IMR-90 (cell line): ENCODE data around the gene SLC38A1. TPM values are rescaled to one million over a fixed set of nuclear protein-coding genes. Genes with fewer than 3 reads are reported as not detected.

Experiments used
- ATAC-seq: fragments of 200-7000 bp; cut with Tn5 transposase; 2 replicates; pipeline ENCODE4 v1.9.1; 2020; ENCODE audit warnings: low read depth, mild to moderate bottlenecking, moderate library complexity
- BruUV-seq: library from RNA; stranded (reverse); fragments of 400-500 nt; replicated peaks from 2 replicates; lab custom pipeline; 2021; lab: Mats Ljungman, UMichigan
- CTCF ChIA-PET: fragments of 300-600 bp; formaldehyde crosslinking; extraction: SDS; loops from one replicate; lab custom pipeline; 2021; ENCODE audit warnings: antibody characterized with exemption; lab: Yijun Ruan, JAX
- POLR2A ChIA-PET: fragments of 300-600 bp; sonication (Branson Sonifier 250); formaldehyde crosslinking; loops from one replicate; lab custom pipeline; 2022; ENCODE audit warnings: antibody characterized with exemption; ENCODE audit not compliant: unreplicated experiment; lab: Charles Lee
- DNase-seq: peaks from one replicate; pipeline ENCODE4 v3.0.0; 2013
- H2AFZ ChIP-seq: replicated peaks from 2 replicates; pipeline ENCODE3; 2013; ENCODE audit warnings: low read length, mild to moderate bottlenecking; ENCODE audit not compliant: poor library complexity
- H2AK5ac ChIP-seq: 2 replicates; pipeline ENCODE4 v1.6.1; 2013; ENCODE audit warnings: low read depth, low read length, inconsistent platforms
- H2AK9ac ChIP-seq: replicated peaks from 2 replicates; pipeline ENCODE3; 2013; ENCODE audit warnings: mild to moderate bottlenecking, low read depth, low read length, moderate library complexity; ENCODE audit not compliant: poor library complexity
- H2BK120ac ChIP-seq: 2 replicates; pipeline ENCODE4 v1.6.1; 2013; ENCODE audit warnings: low read depth, low read length, inconsistent platforms
- H2BK15ac ChIP-seq: 3 replicates; pipeline ENCODE4 v1.6.1; 2013; ENCODE audit warnings: low read depth, low read length, inconsistent platforms
- H2BK20ac ChIP-seq: 2 replicates; pipeline ENCODE4 v1.6.1; 2013; ENCODE audit warnings: low read depth, mild to moderate bottlenecking, inconsistent platforms, low read length, moderate library complexity
- H2BK5ac ChIP-seq: 2 replicates; pipeline ENCODE4 v1.6.1; 2013; ENCODE audit warnings: mild to moderate bottlenecking, low read depth, low read length, inconsistent platforms; ENCODE audit not compliant: poor library complexity, severe bottlenecking
- H3K14ac ChIP-seq: replicated peaks from 2 replicates; pipeline ENCODE4 v1.6.1; 2013; ENCODE audit warnings: low read depth, low read length, inconsistent platforms
- H3K18ac ChIP-seq: 2 replicates; pipeline ENCODE4 v1.6.1; 2013; ENCODE audit warnings: low read depth, low read length, control low read depth
- H3K23ac ChIP-seq: 2 replicates; pipeline ENCODE4 v1.6.1; 2013; ENCODE audit warnings: low read depth, low read length, inconsistent platforms
- H3K27ac ChIP-seq: 2 replicates; pipeline ENCODE4 v1.5.1; 2013; ENCODE audit warnings: mild to moderate bottlenecking, control low read depth, low read length; ENCODE audit not compliant: insufficient read depth
- H3K27me3 ChIP-seq: 2 replicates; pipeline ENCODE4 v1.6.1; 2013; ENCODE audit warnings: low read length; ENCODE audit not compliant: control insufficient read depth, insufficient read depth
- H3K36me3 ChIP-seq: 2 replicates; pipeline ENCODE4 v1.6.1; 2013; ENCODE audit warnings: low read length, mixed read lengths; ENCODE audit not compliant: control insufficient read depth, insufficient read depth
- H3K4ac ChIP-seq: 2 replicates; pipeline ENCODE4 v1.6.1; 2013; ENCODE audit warnings: low read depth, low read length, inconsistent platforms
- H3K4me1 ChIP-seq: 2 replicates; pipeline ENCODE4 v1.6.1; 2013; ENCODE audit warnings: low read length, mixed read lengths; ENCODE audit not compliant: control insufficient read depth, insufficient read depth
- H3K4me2 ChIP-seq: 2 replicates; pipeline ENCODE4 v1.6.1; 2013; ENCODE audit warnings: low read depth, mild to moderate bottlenecking, control low read depth, low read length, moderate library complexity
- H3K4me3 ChIP-seq: 2 replicates; pipeline ENCODE4 v1.5.1; 2013; ENCODE audit warnings: low read depth, mild to moderate bottlenecking, control low read depth, low read length, moderate library complexity; ENCODE audit not compliant: insufficient read depth
- H3K56ac ChIP-seq: 2 replicates; pipeline ENCODE4 v1.6.1; 2013; ENCODE audit warnings: low read length, inconsistent platforms; ENCODE audit not compliant: insufficient read depth; ENCODE audit errors: extremely low read depth
- H3K79me1 ChIP-seq, 2 experiments: 2 replicates each; pipeline ENCODE4 v1.6.1; 2013; ENCODE audit warnings: low read length in 2 of 2, inconsistent platforms in 1 of 2, low read depth in 1 of 2
- H3K9ac ChIP-seq: 2 replicates; pipeline ENCODE4 v1.6.1; 2013; ENCODE audit warnings: low read depth, low read length, control low read depth
- H3K9me1 ChIP-seq: 2 replicates; pipeline ENCODE4 v1.6.1; 2013; ENCODE audit warnings: low read length, inconsistent platforms; ENCODE audit not compliant: insufficient read depth
- H3K9me3 ChIP-seq: 2 replicates; pipeline ENCODE4 v1.6.1; 2013; ENCODE audit warnings: low read length; ENCODE audit not compliant: control insufficient read depth, insufficient read depth
- H4K20me1 ChIP-seq: 2 replicates; pipeline ENCODE4 v1.6.1; 2013; ENCODE audit warnings: low read length, inconsistent platforms; ENCODE audit not compliant: insufficient read depth
- H4K5ac ChIP-seq: 2 replicates; pipeline ENCODE4 v1.6.1; 2013; ENCODE audit warnings: mild to moderate bottlenecking, low read depth, low read length, control low read depth
- H4K8ac ChIP-seq, 2 experiments: 2 replicates each; pipeline ENCODE4 v1.6.1; 2013; ENCODE audit warnings: low read depth in 2 of 2, low read length in 2 of 2, control low read depth in 1 of 2, inconsistent platforms in 1 of 2
- H4K91ac ChIP-seq: 2 replicates; pipeline ENCODE4 v1.6.1; 2013; ENCODE audit warnings: low read depth, low read length, inconsistent platforms; ENCODE audit not compliant: insufficient read depth
- BHLHE40 ChIP-seq: fragments of 150-350 bp; IDR thresholded peaks from 2 replicates; pipeline ENCODE4 v1.6.1; 2016; ENCODE audit warnings: mild to moderate bottlenecking, low read depth, low read length
- CEBPB ChIP-seq: IDR thresholded peaks from 2 replicates; pipeline ENCODE4 v1.6.1; 2012; ENCODE audit warnings: low read depth, low read length, improper control_type of control experiment
- CHD1 ChIP-seq: IDR thresholded peaks from 2 replicates; pipeline ENCODE4 v1.6.1; 2012; ENCODE audit warnings: low read depth, low read length, improper control_type of control experiment
- ELK1 ChIP-seq: fragments of 150-350 bp; IDR thresholded peaks from 2 replicates; pipeline ENCODE4 v1.6.1; 2016; ENCODE audit warnings: low read depth, mild to moderate bottlenecking, low read length, moderate library complexity, borderline replicate concordance
- FOS ChIP-seq: fragments of 150-350 bp; IDR thresholded peaks from 2 replicates; pipeline ENCODE4 v1.6.1; 2016; ENCODE audit warnings: low read depth, low read length
- MAFK ChIP-seq: IDR thresholded peaks from 2 replicates; pipeline ENCODE4 v1.6.1; 2012; ENCODE audit warnings: low read depth, low read length, improper control_type of control experiment
- MAZ ChIP-seq: IDR thresholded peaks from 2 replicates; pipeline ENCODE4 v1.6.1; 2012; ENCODE audit warnings: low read depth, mild to moderate bottlenecking, low read length, improper control_type of control experiment, moderate library complexity, borderline replicate concordance
- POLR2A ChIP-seq: IDR thresholded peaks from 2 replicates; pipeline ENCODE4 v1.6.1; 2012; ENCODE audit warnings: mild to moderate bottlenecking, low read depth, low read length
- RAD21 ChIP-seq: IDR thresholded peaks from 2 replicates; pipeline ENCODE4 v1.6.1; 2012; ENCODE audit warnings: low read length, improper control_type of control experiment
- RFX5 ChIP-seq: IDR thresholded peaks from 2 replicates; pipeline ENCODE4 v1.8.0; 2012; ENCODE audit warnings: low read depth, mild to moderate bottlenecking, low read length, moderate library complexity
- SMC3 ChIP-seq: fragments of 150-350 bp; IDR thresholded peaks from 2 replicates; pipeline ENCODE4 v1.6.1; 2016; ENCODE audit warnings: low read depth, mild to moderate bottlenecking, antibody characterized with exemption, low read length, moderate library complexity
- USF2 ChIP-seq: fragments of 150-350 bp; IDR thresholded peaks from 2 replicates; pipeline ENCODE4 v1.6.1; 2017; ENCODE audit warnings: mild to moderate bottlenecking, antibody characterized with exemption, low read length, low read depth
- WGBS, 2 experiments: methylation state at CpG; one replicate each; pipeline versions ENCODE4 v1.1.5 to v1.1.7; 2013; ENCODE audit warnings: missing lambda C conversion rate in 2 of 2; ENCODE audit not compliant: insufficient read length in 1 of 2; ENCODE audit errors: extremely low coverage in 2 of 2; 5-methylcytosine and 5-hydroxymethylcytosine counted together
- dilution Hi-C: fragments of 300-500 bp; cut with HindIII; formaldehyde crosslinking; loops from one replicate; pipeline ENCODE4 v1.14.3; 2018; ENCODE audit warnings: low sequenced_read_pairs; ENCODE audit not compliant: unreplicated experiment
- in situ Hi-C: fragments of 300-500 bp; cut with MboI; formaldehyde crosslinking; loops from 3 replicates; pipeline ENCODE4 v1.14.3; 2019; ENCODE audit warnings: low sequenced_read_pairs, inconsistent platforms, mixed read lengths
- intact Hi-C: fragments of 100-400 bp; cut with micrococcal nuclease; formaldehyde crosslinking; loops from 2 replicates; pipeline ENCODE4 v1.10.0; 2022
- polyA plus RNA-seq, 3 experiments: library from polyadenylated mRNA; depleted of rRNA; stranded (reverse); fragments of >200 nt; gene quantifications; 2 replicates each; pipeline ENCODE4 v1.2.3, GENCODE V29; 2012; ENCODE audit warnings: low replicate concordance in 1 of 3
- total RNA-seq: library from RNA; depleted of rRNA; stranded (reverse); fragments of >200 nt; gene quantifications from 2 replicates; pipeline ENCODE4 v1.2.3, GENCODE V29; 2012

Gene SLC38A1
- total and polyA plus RNA-seq, 2 of the 4 experiments (the other 2 are of a cell fraction) = 22.8 to 61.5 TPM

- no CpG with 5 or more reads among the region's 1 CpG for WGBS, 2 experiments
- Histone ChIP-seq H3K79me1 (peaks cover 51 to 65% of the 10 kb centered on the region in 2 experiments), H2BK15ac (no peak overlapping the region), H2BK5ac (no peak overlapping the region), H2BK120ac (no peak overlapping the region), H3K9ac (no peak overlapping the region), H3K36me3 (peaks cover 13% of the 10 kb centered on the region), H3K18ac (no peak overlapping the region), H2AFZ (no peak overlapping the region), H4K20me1 (peaks cover 32% of the 10 kb centered on the region; the same call in 1 of the 2 replicates), H3K56ac (no peak overlapping the region), H3K14ac (no peak overlapping the region), H3K4ac (no peak overlapping the region), H3K27ac (no peak overlapping the region), H2AK5ac (no peak overlapping the region), H4K5ac (no peak overlapping the region), H2BK20ac (no peak overlapping the region), H3K9me1 (0 out of 2 replicates have a peak, but pooled peaks cover 3% of the 10 kb centered on the region), H3K4me1 (no peaks in the 10 kb centered on the region), H4K91ac (no peak overlapping the region), H3K4me2 (no peak overlapping the region), H4K8ac (no peak overlapping the region), H2AK9ac (no peak overlapping the region), H3K4me3 (no peak overlapping the region), H3K23ac (no peak overlapping the region), H3K9me3 (no peaks in the 10 kb centered on the region), H3K27me3 (no peaks in the 10 kb centered on the region)
- DNase-seq = no peak
- ATAC-seq = no peak
- no peak for TF ChIP-seq RFX5
- no peak for TF ChIP-seq CHD1
- TF ChIP-seq FOS = no peak
- TF ChIP-seq RAD21 = no peak
- TF ChIP-seq CEBPB = no peak
- no peak for TF ChIP-seq MAZ
- TF ChIP-seq POLR2A = no peak
- no peak for TF ChIP-seq ELK1
- no peak for TF ChIP-seq MAFK
- no peak for TF ChIP-seq BHLHE40
- TF ChIP-seq SMC3 = no peak
- no peak for TF ChIP-seq USF2
- in situ Hi-C loops = no loop called here
- ChIA-PET CTCF (interaction anchor here (1.2 kb wide), 1 partner anchor 14 kb away, joined by 3 read pairs; no protein-coding TSS in a partner anchor), POLR2A (interaction anchor here (0.6 kb wide), 1 partner anchor 16 kb away, joined by 3 read pairs; no protein-coding TSS in a partner anchor)
- intact Hi-C loops = no loop called here
- no TSS peak for BruUV-seq
- dilution Hi-C loops = no loop called here
These were observed 34.8 kb downstream of the SLC38A1 start for GRCh38 chr12:46234000-46234399.
